Measurements from ENCODE around the gene EIF4G3. TPM values are rescaled to one million over a fixed set of nuclear protein-coding genes. Genes with fewer than 3 reads are reported as not detected.
"Not testable (repeated sequence)": the region's sequence is repeated elsewhere in the genome, so short reads cannot be mapped to it uniquely, and the experiment has no call there.

EIF4G3 gene
- total and polyA plus RNA-seq, 2 donors (not counting 1 experiment from before 2014, with no cell fraction given), result 53.5 to 67.0 TPM

DNA sequence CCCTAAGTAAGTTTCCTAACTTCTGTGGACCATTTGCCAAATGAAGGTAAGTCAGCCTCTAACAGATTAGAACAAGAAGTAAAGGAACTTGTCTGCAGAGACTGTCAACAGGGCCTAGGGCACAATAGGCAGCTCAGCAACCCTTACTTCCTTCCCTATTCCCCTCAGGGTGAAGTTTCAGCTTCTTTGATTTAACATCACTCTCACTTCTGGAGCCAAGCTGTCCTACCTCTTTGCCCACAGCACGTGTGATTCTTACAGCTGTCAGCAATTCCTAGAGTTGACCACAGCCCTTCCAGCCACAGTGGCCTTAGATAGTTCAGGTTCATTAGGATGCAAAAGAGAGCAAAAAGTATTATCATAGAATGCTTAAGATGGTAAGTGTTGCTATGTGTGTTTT is 7.6 kb upstream of the EIF4G3 start:
- H3K27me3 ChIP-seq (ENCODE audit: control insufficient read depth, insufficient read depth, low read length), result no peaks in the 10 kb centered on the region
- H3K36me3 ChIP-seq (ENCODE audit: control insufficient read depth, insufficient read depth, low read length), result no peaks in the 10 kb centered on the region
- DNase-seq (ENCODE audit: low read depth in 2 of 2), result no peak
- H2AFZ ChIP-seq (ENCODE audit: low read length), result no peak overlapping the region
- no peak overlapping the region for H3K9ac ChIP-seq (ENCODE audit: insufficient read depth, low read length)
- H3K4me1 ChIP-seq (ENCODE audit: control insufficient read depth, extremely low read depth, insufficient read depth, low read length), result no peaks in the 10 kb centered on the region
- H3K9me3 ChIP-seq (ENCODE audit: control insufficient read depth, insufficient read depth, low read depth, low read length), result no peaks in the 10 kb centered on the region
- H3K4me3 ChIP-seq (replicated peaks in 1 of 4; ENCODE audit: control extremely low read depth in 1 of 4, insufficient read depth in 1 of 4, low read depth in 3 of 4, low read length in 4 of 4), result no peak overlapping the region
- no peak for TF ChIP-seq EZH2 (IDR thresholded peaks at IDR 0.05; ENCODE audit: low read length, missing control alignments)
- TF ChIP-seq, protein P1, sequence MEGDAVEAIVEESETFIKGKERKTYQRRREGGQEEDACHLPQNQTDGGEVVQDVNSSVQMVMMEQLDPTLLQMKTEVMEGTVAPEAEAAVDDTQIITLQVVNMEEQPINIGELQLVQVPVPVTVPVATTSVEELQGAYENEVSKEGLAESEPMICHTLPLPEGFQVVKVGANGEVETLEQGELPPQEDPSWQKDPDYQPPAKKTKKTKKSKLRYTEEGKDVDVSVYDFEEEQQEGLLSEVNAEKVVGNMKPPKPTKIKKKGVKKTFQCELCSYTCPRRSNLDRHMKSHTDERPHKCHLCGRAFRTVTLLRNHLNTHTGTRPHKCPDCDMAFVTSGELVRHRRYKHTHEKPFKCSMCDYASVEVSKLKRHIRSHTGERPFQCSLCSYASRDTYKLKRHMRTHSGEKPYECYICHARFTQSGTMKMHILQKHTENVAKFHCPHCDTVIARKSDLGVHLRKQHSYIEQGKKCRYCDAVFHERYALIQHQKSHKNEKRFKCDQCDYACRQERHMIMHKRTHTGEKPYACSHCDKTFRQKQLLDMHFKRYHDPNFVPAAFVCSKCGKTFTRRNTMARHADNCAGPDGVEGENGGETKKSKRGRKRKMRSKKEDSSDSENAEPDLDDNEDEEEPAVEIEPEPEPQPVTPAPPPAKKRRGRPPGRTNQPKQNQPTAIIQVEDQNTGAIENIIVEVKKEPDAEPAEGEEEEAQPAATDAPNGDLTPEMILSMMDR (conservative IDR thresholded peaks at IDR 0.05 in 1 of 2, IDR thresholded peaks at IDR 0.05 in 1 of 2; ENCODE audit: low read depth in 1 of 2, low read length in 2 of 2), result no peak
- H3K79me2 ChIP-seq (ENCODE audit: control insufficient read depth, insufficient read depth, low read length), result no peaks in the 10 kb centered on the region
- H3K27ac ChIP-seq (ENCODE audit: insufficient read depth, low read length), result no peak overlapping the region
- no peaks in the 10 kb centered on the region for H4K20me1 ChIP-seq (ENCODE audit: control insufficient read depth, extremely low read depth, insufficient read depth, low read length)
- no peak overlapping the region for H3K4me2 ChIP-seq (ENCODE audit: extremely low read depth, insufficient read depth, low read length)

DNA sequence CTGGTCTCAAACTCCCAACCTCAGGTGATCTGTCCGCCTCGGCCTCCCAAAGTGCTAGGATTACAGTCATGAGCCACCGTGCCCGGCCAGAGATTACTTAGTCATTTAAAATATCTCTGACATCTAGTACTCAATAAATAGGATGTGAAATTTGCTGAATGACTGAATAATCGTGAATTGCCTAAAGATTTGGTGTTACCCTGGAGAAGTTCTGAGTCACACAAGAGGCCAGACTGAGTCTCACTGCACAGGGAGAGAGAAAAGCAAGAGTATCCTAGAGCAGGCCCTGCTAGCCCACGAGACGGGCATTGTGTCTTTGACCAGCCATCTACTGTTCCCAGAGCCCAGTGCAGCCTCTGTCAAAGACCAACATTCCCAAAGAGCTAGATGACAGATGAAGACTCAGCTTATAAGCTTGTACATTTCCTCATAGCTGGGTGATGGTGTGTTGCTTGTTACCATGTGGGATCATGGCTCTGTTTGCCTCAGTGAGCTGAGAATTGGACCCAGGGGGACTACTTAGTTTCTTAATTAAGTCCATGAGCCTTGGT is 5.6 kb upstream of the EIF4G3 start:
- Histone ChIP-seq H3K79me2 (ENCODE audit: control insufficient read depth, insufficient read depth, low read length) (no peaks in the 10 kb centered on the region), H4K20me1 (ENCODE audit: control insufficient read depth, extremely low read depth, insufficient read depth, low read length) (no peaks in the 10 kb centered on the region), H3K9ac (ENCODE audit: insufficient read depth, low read length) (no peak overlapping the region), H2AFZ (ENCODE audit: low read length) (no peak overlapping the region), H3K4me3 (replicated peaks in 1 of 4; ENCODE audit: control extremely low read depth in 1 of 4, insufficient read depth in 1 of 4, low read depth in 3 of 4, low read length in 4 of 4) (no peak overlapping the region), H3K4me2 (ENCODE audit: extremely low read depth, insufficient read depth, low read length) (no peak overlapping the region), H3K27ac (ENCODE audit: insufficient read depth, low read length) (no peak overlapping the region), H3K27me3 (ENCODE audit: control insufficient read depth, insufficient read depth, low read length) (no peaks in the 10 kb centered on the region), H3K36me3 (ENCODE audit: control insufficient read depth, insufficient read depth, low read length) (no peaks in the 10 kb centered on the region), H3K9me3 (ENCODE audit: control insufficient read depth, insufficient read depth, low read depth, low read length) (no peaks in the 10 kb centered on the region), H3K4me1 (ENCODE audit: control insufficient read depth, extremely low read depth, insufficient read depth, low read length) (no peaks in the 10 kb centered on the region)
- TF ChIP-seq, protein P1 (conservative IDR thresholded peaks at IDR 0.05 in 1 of 2, IDR thresholded peaks at IDR 0.05 in 1 of 2; ENCODE audit: low read depth in 1 of 2, low read length in 2 of 2), result no peak
- no peak for TF ChIP-seq EZH2 (IDR thresholded peaks at IDR 0.05; ENCODE audit: low read length, missing control alignments)
- no peak for DNase-seq (ENCODE audit: low read depth in 2 of 2)

DNA sequence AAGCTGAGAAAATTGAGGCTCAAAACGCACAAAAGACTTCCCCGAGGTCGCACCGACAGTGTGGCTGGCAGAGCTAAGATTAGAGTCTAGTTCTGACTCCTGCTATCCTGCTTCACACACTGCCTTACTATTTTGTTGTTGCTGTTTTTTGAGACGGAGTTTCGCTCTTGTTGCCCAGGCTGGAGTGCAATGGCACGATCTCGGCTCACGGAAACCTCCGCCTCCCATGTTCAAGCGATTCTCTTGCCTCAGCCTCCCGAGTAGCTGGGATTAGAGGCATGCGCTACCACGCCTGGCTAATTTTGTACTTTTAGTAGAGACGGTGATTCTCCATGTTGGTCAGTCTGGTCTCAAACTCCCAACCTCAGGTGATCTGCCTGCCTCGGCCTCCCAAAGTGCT is 1.6 kb upstream of the EIF4G3 start:
- H3K9ac ChIP-seq (ENCODE audit: insufficient read depth, low read length); H3K4me1 ChIP-seq (ENCODE audit: control insufficient read depth, extremely low read depth, insufficient read depth, low read length); H3K27me3 ChIP-seq (ENCODE audit: control insufficient read depth, insufficient read depth, low read length); H4K20me1 ChIP-seq (ENCODE audit: control insufficient read depth, extremely low read depth, insufficient read depth, low read length); H3K9me3 ChIP-seq (ENCODE audit: control insufficient read depth, insufficient read depth, low read depth, low read length); DNase-seq (ENCODE audit: low read depth in 2 of 2); H3K4me3 ChIP-seq (replicated peaks in 1 of 4; ENCODE audit: control extremely low read depth in 1 of 4, insufficient read depth in 1 of 4, low read depth in 3 of 4, low read length in 4 of 4); H3K27ac ChIP-seq (ENCODE audit: insufficient read depth, low read length); H3K36me3 ChIP-seq (ENCODE audit: control insufficient read depth, insufficient read depth, low read length); H3K4me2 ChIP-seq (ENCODE audit: extremely low read depth, insufficient read depth, low read length); H2AFZ ChIP-seq (ENCODE audit: low read length): not testable (repeated sequence)
- peaks cover 27% of the 10 kb centered on the region for H3K79me2 ChIP-seq (ENCODE audit: control insufficient read depth, insufficient read depth, low read length)
